Trophoblast cell (in vitro differentiated cells and primary cell): ENCODE results near the gene COX6A2.
A peak's percentile ranks its signal among the peaks of the same experiment; 100 is the strongest.

Source experiments
- DNase-seq, 2 donors: peaks; one replicate each; pipeline ENCODE4 v3.0.0-alpha.2; 2016
- H2AFZ ChIP-seq: 2 replicates; pipeline ENCODE4 v1.6.1; 2013; ENCODE audit warnings: low read length, moderate library complexity, mild to moderate bottlenecking; ENCODE audit not compliant: insufficient read depth, poor library complexity
- H2AK5ac ChIP-seq: 2 replicates; pipeline ENCODE4 v1.6.1; 2013; ENCODE audit warnings: mild to moderate bottlenecking, low read length
- H2BK120ac ChIP-seq: 2 replicates; pipeline ENCODE4 v1.6.1; 2013; ENCODE audit warnings: low read length, mild to moderate bottlenecking, moderate library complexity; ENCODE audit not compliant: insufficient read depth, poor library complexity
- H2BK12ac ChIP-seq: 2 replicates; pipeline ENCODE4 v1.6.1; 2013; ENCODE audit warnings: mild to moderate bottlenecking, low read length, moderate library complexity
- H2BK5ac ChIP-seq: 2 replicates; pipeline ENCODE4 v1.6.1; 2013; ENCODE audit warnings: low read length, low read depth, moderate library complexity, mild to moderate bottlenecking; ENCODE audit not compliant: poor library complexity
- H3K14ac ChIP-seq: 2 replicates; pipeline ENCODE4 v1.6.1; 2013; ENCODE audit warnings: mild to moderate bottlenecking, low read length
- H3K18ac ChIP-seq: 2 replicates; pipeline ENCODE4 v1.6.1; 2013; ENCODE audit warnings: mild to moderate bottlenecking, low read length
- H3K23ac ChIP-seq: 2 replicates; pipeline ENCODE4 v1.6.1; 2013; ENCODE audit warnings: low read length
- H3K27ac ChIP-seq: 2 replicates; pipeline ENCODE4 v1.5.1; 2013; ENCODE audit warnings: low read depth, mild to moderate bottlenecking, inconsistent platforms, low read length, moderate library complexity
- H3K27me3 ChIP-seq: 2 replicates; pipeline ENCODE4 v1.6.1; 2013; ENCODE audit warnings: inconsistent platforms, mild to moderate bottlenecking, low read length, moderate library complexity; ENCODE audit not compliant: insufficient read depth
- H3K36me3 ChIP-seq, 2 experiments: 1 replicate in 1 of 2; 2 replicates in 1 of 2; pipeline ENCODE4 v1.6.1; 2013; ENCODE audit warnings: low read length in 2 of 2, mild to moderate bottlenecking in 2 of 2, moderate library complexity in 1 of 2; ENCODE audit not compliant: insufficient read depth in 2 of 2, control insufficient read depth in 1 of 2
- H3K4ac ChIP-seq: 2 replicates; pipeline ENCODE4 v1.6.1; 2013; ENCODE audit warnings: low read depth, mild to moderate bottlenecking, low read length, moderate library complexity
- H3K4me1 ChIP-seq, 2 experiments: 1 replicate in 1 of 2; 2 replicates in 1 of 2; pipeline ENCODE4 v1.6.1; 2013; ENCODE audit warnings: low read length in 2 of 2, mild to moderate bottlenecking in 2 of 2, moderate library complexity in 1 of 2; ENCODE audit not compliant: insufficient read depth in 2 of 2, control insufficient read depth in 1 of 2
- H3K4me2 ChIP-seq: 2 replicates; pipeline ENCODE4 v1.6.1; 2013; ENCODE audit warnings: inconsistent platforms, mild to moderate bottlenecking, low read length, moderate library complexity
- H3K4me3 ChIP-seq: 2 replicates; pipeline ENCODE4 v1.5.1; 2013; ENCODE audit warnings: mild to moderate bottlenecking, low read depth, low read length, inconsistent platforms
- H3K79me1 ChIP-seq: one replicate; pipeline ENCODE4 v1.6.1; 2013; ENCODE audit warnings: low read length
- H3K79me2 ChIP-seq: 2 replicates; pipeline ENCODE4 v1.6.1; 2013; ENCODE audit warnings: low read length, mild to moderate bottlenecking; ENCODE audit not compliant: control insufficient read depth, insufficient read depth, poor library complexity
- H3K9ac ChIP-seq: 2 replicates; pipeline ENCODE4 v1.6.1; 2013; ENCODE audit warnings: mild to moderate bottlenecking, low read length
- H3K9me3 ChIP-seq: 2 replicates; pipeline ENCODE4 v1.6.1; 2013; ENCODE audit warnings: low read depth, mild to moderate bottlenecking, control low read depth, inconsistent platforms, low read length; ENCODE audit not compliant: insufficient read depth
- H4K12ac ChIP-seq: 2 replicates; pipeline ENCODE4 v1.6.1; 2013; ENCODE audit warnings: low read depth, mild to moderate bottlenecking, low read length, moderate library complexity
- H4K8ac ChIP-seq: 2 replicates; pipeline ENCODE4 v1.6.1; 2013; ENCODE audit warnings: low read depth, mild to moderate bottlenecking, low read length, moderate library complexity
- H4K91ac ChIP-seq: one replicate; pipeline ENCODE4 v1.6.1; 2013; ENCODE audit warnings: low read depth, mild to moderate bottlenecking, low read length, moderate library complexity
- WGBS: extraction: QIAGEN DNeasy Blood & Tissue Kit; methylation state at CpG from one replicate; pipeline ENCODE4 v1.1.7; 2013; ENCODE audit warnings: missing lambda C conversion rate; ENCODE audit not compliant: insufficient read length, insufficient coverage; ENCODE audit errors: extremely low coverage; 5-methylcytosine and 5-hydroxymethylcytosine counted together

Gene COX6A2

GRCh38 chr16:31409433-31409832 is 18.7 kb downstream of the COX6A2 start:
- Histone ChIP-seq H3K27ac (no peak overlapping the region), H3K36me3 (no peaks in the 10 kb centered on the region), H3K18ac (no peak overlapping the region), H3K14ac (no peak overlapping the region), H3K4ac (no peak overlapping the region), H3K4me1 (no peaks in the 10 kb centered on the region), H3K79me2 (no peaks in the 10 kb centered on the region), H3K79me1 (no peaks in the 10 kb centered on the region), H2BK120ac (no peak overlapping the region), H4K91ac (no peak overlapping the region), H2AK5ac (no peak overlapping the region), H3K9ac (no peak overlapping the region), H3K9me3 (peaks cover 12% of the 10 kb centered on the region), H3K23ac (no peak overlapping the region), H3K4me2 (no peak overlapping the region), H4K8ac (no peak overlapping the region), H2BK5ac (no peak overlapping the region), H2BK12ac (no peak overlapping the region), H3K4me3 (no peak overlapping the region), H4K12ac (no peak overlapping the region), H3K27me3 (peaks cover 2% of the 10 kb centered on the region), H2AFZ (no peak overlapping the region)
- peak; percentile 88 to 89 for DNase-seq
- no CpG with 5 or more reads among the region's 3 CpGs for WGBS

- H3K79me2 ChIP-seq = no peaks in the 10 kb centered on the region
- H2BK5ac ChIP-seq = no peak overlapping the region
- H3K9ac ChIP-seq = no peak overlapping the region
- no peak for DNase-seq
- H4K8ac ChIP-seq = no peak overlapping the region
- peaks cover 5% of the 10 kb centered on the region for H3K9me3 ChIP-seq
- H3K36me3 ChIP-seq = no peaks in the 10 kb centered on the region
- no peak overlapping the region for H2BK12ac ChIP-seq
- no peaks in the 10 kb centered on the region for H3K79me1 ChIP-seq
- no peak overlapping the region for H3K4ac ChIP-seq
- no peak overlapping the region for H3K18ac ChIP-seq
- no peaks in the 10 kb centered on the region for H3K4me1 ChIP-seq
- H4K91ac ChIP-seq = no peak overlapping the region
- no peak overlapping the region for H3K23ac ChIP-seq
- no CpG with 5 or more reads among the region's 8 CpGs for WGBS
- H3K4me2 ChIP-seq = no peak overlapping the region
- no peak overlapping the region for H3K27ac ChIP-seq
- H2BK120ac ChIP-seq = no peak overlapping the region
- peak overlapping the region; percentile 3 for H3K4me3 ChIP-seq
- no peak overlapping the region for H2AFZ ChIP-seq
- H3K27me3 ChIP-seq = peaks cover 2% of the 10 kb centered on the region
- H4K12ac ChIP-seq = peak overlapping the region; percentile 69
- no peak overlapping the region for H2AK5ac ChIP-seq
- no peak overlapping the region for H3K14ac ChIP-seq
Observed at GRCh38 chr16:31407406-31407805, 20.8 kb downstream of the COX6A2 start.

- Histone ChIP-seq H3K79me1 (no peaks in the 10 kb centered on the region), H3K79me2 (no peaks in the 10 kb centered on the region), H2BK5ac (no peak overlapping the region), H4K8ac (no peak overlapping the region), H3K27ac (no peak overlapping the region), H2BK120ac (no peak overlapping the region), H2AFZ (no peak overlapping the region), H3K4me2 (no peak overlapping the region), H3K4me1 (no peaks in the 10 kb centered on the region), H3K4ac (no peak overlapping the region), H3K18ac (no peak overlapping the region), H3K27me3 (peaks cover 2% of the 10 kb centered on the region), H3K14ac (no peak overlapping the region), H3K9ac (no peak overlapping the region), H2AK5ac (no peak overlapping the region), H3K23ac (no peak overlapping the region), H4K91ac (no peak overlapping the region), H3K36me3 (no peaks in the 10 kb centered on the region), H3K4me3 (no peak overlapping the region), H4K12ac (no peak overlapping the region), H3K9me3 (peaks cover 10% of the 10 kb centered on the region), H2BK12ac (no peak overlapping the region)
- no peak for DNase-seq
- no CpG with 5 or more reads among the region's 9 CpGs for WGBS
Observed at GRCh38 chr16:31404353-31405064, 23.7 kb downstream of the COX6A2 start.

GRCh38 chr16:31403590-31404352 is 24.4 kb downstream of the COX6A2 start:
- no peaks in the 10 kb centered on the region for H3K79me1 ChIP-seq
- no peak overlapping the region for H4K12ac ChIP-seq
- no peak overlapping the region for H3K18ac ChIP-seq
- no peak overlapping the region for H2BK12ac ChIP-seq
- H2AK5ac ChIP-seq = no peak overlapping the region
- H2BK5ac ChIP-seq = no peak overlapping the region
- H3K9me3 ChIP-seq = peaks cover 14% of the 10 kb centered on the region
- DNase-seq = no peak
- no peak overlapping the region for H3K4ac ChIP-seq
- H4K91ac ChIP-seq = no peak overlapping the region
- H3K14ac ChIP-seq = no peak overlapping the region
- no CpG with 5 or more reads among the region's 21 CpGs for WGBS
- no peak overlapping the region for H3K4me2 ChIP-seq
- H2AFZ ChIP-seq = no peak overlapping the region
- H3K4me3 ChIP-seq = no peak overlapping the region
- no peaks in the 10 kb centered on the region for H3K79me2 ChIP-seq
- H2BK120ac ChIP-seq = no peak overlapping the region
- H3K4me1 ChIP-seq = no peaks in the 10 kb centered on the region
- H3K9ac ChIP-seq = no peak overlapping the region
- H3K27me3 ChIP-seq = peaks cover 2% of the 10 kb centered on the region
- no peak overlapping the region for H3K23ac ChIP-seq
- H3K36me3 ChIP-seq = no peaks in the 10 kb centered on the region
- no peak overlapping the region for H4K8ac ChIP-seq
- H3K27ac ChIP-seq = no peak overlapping the region
